NCI-H1105 (cell line): ENCODE results near the gene OR4K1.
"Not testable (repeated sequence)": the region's sequence is repeated elsewhere in the genome, so short reads cannot be mapped to it uniquely, and the experiment has no call there.

Experiments
- DNase-seq: peaks from one replicate; lab custom pipeline; 2025; lab: John Stamatoyannopoulos, UW

The OR4K1 gene, protein sequence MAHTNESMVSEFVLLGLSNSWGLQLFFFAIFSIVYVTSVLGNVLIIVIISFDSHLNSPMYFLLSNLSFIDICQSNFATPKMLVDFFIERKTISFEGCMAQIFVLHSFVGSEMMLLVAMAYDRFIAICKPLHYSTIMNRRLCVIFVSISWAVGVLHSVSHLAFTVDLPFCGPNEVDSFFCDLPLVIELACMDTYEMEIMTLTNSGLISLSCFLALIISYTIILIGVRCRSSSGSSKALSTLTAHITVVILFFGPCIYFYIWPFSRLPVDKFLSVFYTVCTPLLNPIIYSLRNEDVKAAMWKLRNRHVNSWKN

DNA sequence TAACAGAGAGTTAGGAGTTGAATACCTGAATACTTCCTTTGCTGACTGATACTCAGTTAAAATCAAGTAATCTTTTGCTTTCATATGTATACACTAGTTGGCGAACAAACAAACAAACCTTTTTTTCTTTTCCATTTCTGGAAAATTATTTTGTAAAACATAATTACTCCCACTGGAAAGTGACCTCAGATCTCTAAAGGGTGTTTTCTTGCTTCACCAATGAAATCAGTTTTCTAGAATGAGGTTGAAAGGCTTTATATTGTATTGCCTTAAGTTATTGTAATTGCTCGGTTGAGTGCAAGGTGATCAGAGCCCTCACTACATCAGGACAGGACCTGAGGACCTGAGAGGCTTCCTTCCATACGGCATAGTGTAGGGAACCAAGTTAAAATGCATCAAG is at the start of gene OR4K1:
Gene OR4K1, plus strand, starts transcription at position 301 of the 400 bp plus-strand sequence. CDS start 4,750 bp downstream, outside the sequence.
- DNase-seq = no peak

DNA sequence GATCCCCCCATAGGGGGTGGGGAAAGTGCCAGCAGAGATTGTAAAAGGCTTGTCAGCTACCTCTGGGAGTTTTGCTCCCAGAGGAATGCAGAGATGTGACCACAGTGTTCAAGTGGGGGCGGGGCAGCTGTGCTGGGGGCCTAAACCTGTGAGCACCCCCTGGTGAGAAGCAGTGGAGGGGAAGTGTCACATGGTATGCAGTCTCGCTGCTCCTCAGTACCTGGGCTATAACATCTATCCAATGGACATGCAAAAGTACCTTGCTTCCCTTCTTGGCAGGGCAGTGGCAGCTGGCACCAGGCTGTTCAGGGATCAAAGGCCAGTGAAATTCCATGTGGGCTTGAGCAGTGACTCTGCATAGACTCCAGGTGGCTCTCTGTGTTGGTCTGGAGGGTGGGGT is 35.4 kb upstream of the OR4K1 start:
- no peak for DNase-seq

DNA sequence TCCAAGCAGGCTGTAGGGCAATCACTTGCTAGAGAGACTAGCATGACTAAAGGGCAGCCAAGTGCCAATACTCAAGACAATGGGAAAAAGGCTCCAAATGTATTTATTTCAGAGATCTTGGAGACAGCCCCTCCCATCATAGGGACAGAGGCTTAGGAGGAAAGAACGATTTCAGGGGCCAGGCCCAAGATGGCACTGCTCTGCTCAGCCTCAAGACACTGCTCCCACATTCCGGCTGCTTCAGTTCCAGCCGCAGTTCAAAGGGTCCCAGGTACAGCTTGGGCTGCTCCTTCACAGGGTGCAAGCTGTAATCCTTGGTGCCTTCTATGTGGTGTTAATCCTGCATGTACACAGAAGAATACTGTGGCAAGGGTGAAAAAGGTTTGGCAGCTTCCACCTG is 29.7 kb upstream of the OR4K1 start:
- no peak for DNase-seq

DNA sequence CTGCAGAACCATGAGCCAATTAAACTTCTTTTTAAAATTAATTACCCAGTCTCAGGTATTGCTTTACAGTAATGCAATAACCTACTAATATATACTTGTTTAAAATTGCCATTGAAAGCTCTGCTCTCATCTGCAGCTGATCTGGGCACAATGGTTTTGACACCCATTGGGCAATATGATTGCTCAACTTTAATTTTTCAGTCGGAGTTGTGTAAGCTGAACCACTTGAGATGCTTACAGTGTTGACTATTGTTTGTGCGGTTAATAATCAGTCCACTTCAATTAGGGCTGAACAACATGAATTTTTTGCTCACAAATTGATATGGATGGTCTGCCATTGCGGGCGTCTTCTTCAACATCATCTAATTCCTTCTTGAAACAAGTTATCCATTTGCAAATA is 28.3 kb upstream of the OR4K1 start:
- DNase-seq = no peak

- DNase-seq = no peak
Measured at GRCh38 chr14:19906665-19907064, 24.1 kb upstream of the OR4K1 start.

GRCh38 chr14:19911114-19911513 is 19.6 kb upstream of the OR4K1 start:
- no peak for DNase-seq

GRCh38 chr14:19917243-19917642 is 13.5 kb upstream of the OR4K1 start:
- no peak for DNase-seq

- no peak for DNase-seq
Measured at GRCh38 chr14:19917955-19918518, 12.7 kb upstream of the OR4K1 start.

- no peak for DNase-seq
Measured at GRCh38 chr14:19918553-19919264, 12.0 kb upstream of the OR4K1 start.

GRCh38 chr14:19920021-19920657 is 10.6 kb upstream of the OR4K1 start, which contains the start of gene OR4K5:
TSS of gene OR4K5 (plus strand) at chr14:19920607. CDS start at chr14:19920607, 0 bp downstream.
- no peak for DNase-seq

DNA sequence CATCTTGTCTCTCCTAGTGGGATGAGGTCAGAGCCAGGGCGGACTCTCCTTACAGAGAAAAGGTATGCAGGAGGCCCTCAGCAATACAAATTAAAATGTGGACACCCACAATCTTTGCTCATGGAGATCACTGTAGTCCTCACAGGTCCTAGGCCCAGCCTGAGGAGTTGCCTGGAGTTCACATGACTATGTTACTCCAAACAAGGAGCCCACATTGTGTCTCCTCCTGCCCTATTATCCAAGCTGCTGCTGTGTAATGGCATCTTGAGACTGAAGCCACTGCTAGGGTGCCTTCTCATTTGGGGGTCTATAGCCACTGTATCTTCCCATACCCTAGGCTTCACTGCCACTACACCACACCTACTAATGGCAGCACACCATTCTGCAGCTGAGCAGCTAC is 11.0 kb downstream of the OR4K1 start:
- no peak for DNase-seq

- no peak for DNase-seq
Measured at GRCh38 chr14:19947413-19948090, 16.8 kb downstream of the OR4K1 start.

GRCh38 chr14:19949218-19949617 is 18.5 kb downstream of the OR4K1 start:
- DNase-seq = no peak

DNA sequence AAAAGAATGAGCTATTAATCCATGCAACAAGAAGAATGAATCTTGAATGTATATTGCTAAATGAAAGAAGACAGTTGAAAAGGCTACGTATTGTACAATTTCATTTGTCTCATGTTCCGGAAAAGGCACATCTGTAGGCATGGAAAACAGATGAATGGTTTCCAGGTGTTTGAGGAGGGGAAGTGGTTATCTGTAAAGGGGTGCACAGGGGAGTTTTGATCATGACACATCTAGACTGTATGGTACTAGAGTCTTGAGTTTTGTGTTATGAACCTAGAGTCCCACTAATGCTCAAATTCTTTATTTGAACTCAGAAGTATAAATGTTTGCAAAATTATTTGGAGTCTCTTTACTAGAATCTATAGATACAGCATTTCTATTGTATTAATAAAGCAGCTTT is 39.0 kb downstream of the OR4K1 start:
- DNase-seq = not testable (repeated sequence)

- no peak for DNase-seq
Measured at GRCh38 chr14:19974844-19975243, 44.1 kb downstream of the OR4K1 start.

GRCh38 chr14:19975291-19975690 is 44.6 kb downstream of the OR4K1 start, which contains the start of gene OR4K15:
TSS of gene OR4K15 (plus strand) at chr14:19975591. CDS start at chr14:19975591, 0 bp downstream.
- no peak for DNase-seq
